HepG2 (cell line): ENCODE data around the gene FJX1.

Experiments used
- ATF1 ChIP-seq: IDR thresholded peaks from 2 replicates; pipeline ENCODE4 v1.6.1; 2016; ENCODE audit warnings: mild to moderate bottlenecking, control low read depth
- HMG20A ChIP-seq: IDR thresholded peaks from 2 replicates; pipeline ENCODE4 v1.6.1; 2016; ENCODE audit warnings: borderline replicate concordance
- NFKB2 ChIP-seq: sonication (generic); formaldehyde crosslinking; IDR thresholded peaks from 2 replicates; pipeline ENCODE4 v1.4.0; 2020; ENCODE audit warnings: missing genetic modification reagents, borderline replicate concordance
- RAD21 ChIP-seq: fragments of 450-650 bp; formaldehyde crosslinking; IDR thresholded peaks from 2 replicates; pipeline ENCODE4 v1.5.0; 2020; ENCODE audit warnings: mild to moderate bottlenecking
- SIN3A ChIP-seq: IDR thresholded peaks from 2 replicates; pipeline ENCODE4 v1.6.1; 2011; ENCODE audit warnings: low read depth, mild to moderate bottlenecking, control low read depth, low read length, borderline replicate concordance
- ZBTB33 ChIP-seq: sonication (generic); formaldehyde crosslinking; IDR thresholded peaks from 2 replicates; pipeline ENCODE4 v1.4.0; 2020; ENCODE audit warnings: missing genetic modification reagents
- ZFP36 ChIP-seq: fragments of 150-350 bp; IDR thresholded peaks from 2 replicates; pipeline ENCODE4 v1.6.1; 2018; ENCODE audit warnings: borderline replicate concordance, low read length, low read depth; ENCODE audit not compliant: partially characterized antibody
- ZNF10 ChIP-seq: sonication (generic); formaldehyde crosslinking; IDR thresholded peaks from 2 replicates; pipeline ENCODE4 v1.4.0; 2020; ENCODE audit warnings: mild to moderate bottlenecking, low read depth, missing genetic modification reagents, borderline replicate concordance
- ZNF687 ChIP-seq: sonication (generic); formaldehyde crosslinking; IDR thresholded peaks from 2 replicates; pipeline ENCODE4 v1.5.1; 2020; ENCODE audit warnings: mild to moderate bottlenecking, missing genetic modification reagents, moderate library complexity

- no peak for TF ChIP-seq ZNF687
- TF ChIP-seq HMG20A (CRISPR knock-in tag) = no peak
- no peak for TF ChIP-seq ZBTB33 (CRISPR knock-in tag)
- TF ChIP-seq NFKB2 (CRISPR knock-in tag) = no peak
- TF ChIP-seq ATF1 (CRISPR knock-in tag) = no peak
- no peak for TF ChIP-seq ZFP36
- no peak for TF ChIP-seq RAD21 (CRISPR knock-in tag)
- no peak for TF ChIP-seq ZNF10
- TF ChIP-seq SIN3A = no peak
These were observed 43.3 kb downstream of the FJX1 start for GRCh38 chr11:35661534-35661933.
